Stimulated activated naive B cell treated with anti-CD40 and anti-IgM and Interleukin-4, amounts not matched to agents 10 μg/mL and 1 μg/mL and 100 μg/mL, for 72 hours (primary cell): ENCODE results near the gene CRTC2.
A peak's percentile ranks its signal among the peaks of the same experiment; 100 is the strongest.

ENCODE experiments used
- ATAC-seq, 2 donors: fragments of 150-1000 bp; cut with Tn5 transposase; replicated peaks; 2 replicates each; pipeline ENCODE4 v1.10.0; 2021; ENCODE audit warnings: moderate library complexity in 1 of 2
- DNase-seq: peaks from one replicate; pipeline ENCODE4 v3.0.0; 2021
- H3K27ac Mint-ChIP-seq: one replicate; pipeline ENCODE4 v1.8.0; 2022; ENCODE audit warnings: mild to moderate bottlenecking, mixed read lengths
- H3K27me3 Mint-ChIP-seq, 2 donors: one replicate each; pipeline ENCODE4 v1.8.0; 2022; ENCODE audit warnings: mixed read lengths in 2 of 2
- H3K36me3 Mint-ChIP-seq, 2 donors: one replicate each; pipeline ENCODE4 v1.8.0; 2022; ENCODE audit warnings: mixed read lengths in 2 of 2, mild to moderate bottlenecking in 1 of 2
- H3K4me1 Mint-ChIP-seq, 2 donors: one replicate each; pipeline ENCODE4 v1.8.0; 2022; ENCODE audit warnings: mixed read lengths in 2 of 2, mild to moderate bottlenecking in 1 of 2
- H3K4me3 Mint-ChIP-seq, 2 donors: one replicate each; pipeline ENCODE4 v1.8.0; 2022; ENCODE audit warnings: mild to moderate bottlenecking in 2 of 2, mixed read lengths in 2 of 2, moderate library complexity in 1 of 2
- H3K9me3 Mint-ChIP-seq, 2 donors: one replicate each; pipeline ENCODE4 v1.8.0; 2022; ENCODE audit warnings: mixed read lengths in 2 of 2, mild to moderate bottlenecking in 1 of 2

Gene CRTC2

DNA sequence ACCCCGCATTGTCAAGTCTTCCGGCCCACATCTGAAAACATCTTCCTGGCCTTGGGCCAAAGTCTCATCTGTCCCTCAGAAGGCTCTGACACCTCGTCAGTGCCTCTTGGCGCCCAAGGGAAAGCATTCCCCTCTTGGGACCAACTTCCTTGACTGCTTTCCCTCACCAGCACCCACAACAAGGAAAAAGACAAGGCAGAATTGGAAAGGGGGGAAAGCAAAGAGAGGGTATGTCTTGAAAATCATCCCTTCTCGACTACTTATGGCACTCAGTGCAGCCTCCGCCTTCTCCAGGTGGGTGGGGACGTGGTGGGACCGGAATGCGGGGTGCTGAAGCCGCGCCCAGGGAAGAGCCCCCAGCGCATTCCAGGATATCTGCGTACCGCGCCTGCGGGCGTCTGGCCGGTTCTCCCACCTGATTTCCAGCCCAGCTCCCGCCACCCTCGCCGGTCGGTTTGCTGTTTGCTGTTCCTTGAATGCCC lies 5.5 kb upstream of the CRTC2 start:
- Mint-ChIP-seq H3K4me3 (peak overlapping the region; percentile 85 to 90), H3K4me1 (peaks cover 50 to 71% of the 10 kb centered on the region in 2 donors), H3K27me3 (no peaks in the 10 kb centered on the region), H3K36me3 (peaks cover 16 to 46% of the 10 kb centered on the region in 2 donors), H3K9me3 (no peaks in the 10 kb centered on the region), H3K27ac (peak overlapping the region; percentile 91)
- ATAC-seq = peak; percentile 2 to 8
- DNase-seq = no peak

DNA sequence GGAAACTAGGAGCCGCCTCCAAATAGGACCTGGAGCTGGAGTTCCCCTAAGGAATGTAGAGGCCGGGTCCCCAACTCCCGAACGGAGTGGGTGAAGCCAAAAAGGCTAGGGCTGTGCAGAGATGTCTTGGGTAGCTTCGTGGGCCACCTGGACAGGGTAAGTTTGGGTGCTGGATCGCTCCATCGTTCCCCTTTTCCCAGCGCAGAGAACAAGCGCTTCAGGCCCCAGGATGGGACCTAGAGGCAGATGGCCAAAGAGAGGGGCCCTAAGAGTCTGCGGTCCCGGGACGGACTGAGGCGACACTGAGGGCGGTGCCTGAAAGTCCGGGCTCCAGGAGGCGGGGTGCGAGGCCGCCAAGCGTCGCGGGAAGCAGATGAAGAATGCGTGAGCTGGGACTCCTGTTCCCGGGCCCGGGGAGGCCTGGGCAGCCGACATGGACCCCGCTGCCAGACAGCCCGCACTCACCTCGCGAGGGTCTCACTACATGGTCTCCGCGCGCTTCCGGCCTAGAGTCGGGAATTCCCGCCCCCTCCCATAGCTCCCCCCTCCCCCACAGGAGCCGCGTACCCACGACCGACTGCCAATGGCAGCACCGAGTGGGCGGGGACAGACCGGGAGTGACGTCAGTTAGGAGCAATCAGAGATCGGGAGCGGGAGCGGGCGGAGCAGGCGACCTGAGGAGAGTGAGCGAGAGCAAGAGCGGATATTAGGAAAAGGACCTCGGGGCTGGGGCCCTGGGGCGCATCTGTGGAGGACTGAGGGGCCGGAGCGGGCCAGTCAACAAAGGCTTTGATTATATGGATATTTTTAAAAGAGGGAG lies 4.8 kb upstream of the CRTC2 start, which contains the start of gene SLC39A1:
Gene SLC39A1, minus strand, starts transcription at position 508 of the 820 bp plus-strand sequence. CDS start 822 bp downstream, outside the sequence.
- Mint-ChIP-seq H3K36me3 (peaks cover 20 to 52% of the 10 kb centered on the region in 2 donors), H3K9me3 (no peaks in the 10 kb centered on the region), H3K27me3 (no peaks in the 10 kb centered on the region), H3K4me1 (peaks cover 48 to 70% of the 10 kb centered on the region in 2 donors), H3K27ac (peak within 1 kb of the TSS; percentile 91), H3K4me3 (peak within 1 kb of the TSS; percentile 85 to 90)
- ATAC-seq = peak; percentile 46 to 56
- DNase-seq = peak; percentile 90

DNA sequence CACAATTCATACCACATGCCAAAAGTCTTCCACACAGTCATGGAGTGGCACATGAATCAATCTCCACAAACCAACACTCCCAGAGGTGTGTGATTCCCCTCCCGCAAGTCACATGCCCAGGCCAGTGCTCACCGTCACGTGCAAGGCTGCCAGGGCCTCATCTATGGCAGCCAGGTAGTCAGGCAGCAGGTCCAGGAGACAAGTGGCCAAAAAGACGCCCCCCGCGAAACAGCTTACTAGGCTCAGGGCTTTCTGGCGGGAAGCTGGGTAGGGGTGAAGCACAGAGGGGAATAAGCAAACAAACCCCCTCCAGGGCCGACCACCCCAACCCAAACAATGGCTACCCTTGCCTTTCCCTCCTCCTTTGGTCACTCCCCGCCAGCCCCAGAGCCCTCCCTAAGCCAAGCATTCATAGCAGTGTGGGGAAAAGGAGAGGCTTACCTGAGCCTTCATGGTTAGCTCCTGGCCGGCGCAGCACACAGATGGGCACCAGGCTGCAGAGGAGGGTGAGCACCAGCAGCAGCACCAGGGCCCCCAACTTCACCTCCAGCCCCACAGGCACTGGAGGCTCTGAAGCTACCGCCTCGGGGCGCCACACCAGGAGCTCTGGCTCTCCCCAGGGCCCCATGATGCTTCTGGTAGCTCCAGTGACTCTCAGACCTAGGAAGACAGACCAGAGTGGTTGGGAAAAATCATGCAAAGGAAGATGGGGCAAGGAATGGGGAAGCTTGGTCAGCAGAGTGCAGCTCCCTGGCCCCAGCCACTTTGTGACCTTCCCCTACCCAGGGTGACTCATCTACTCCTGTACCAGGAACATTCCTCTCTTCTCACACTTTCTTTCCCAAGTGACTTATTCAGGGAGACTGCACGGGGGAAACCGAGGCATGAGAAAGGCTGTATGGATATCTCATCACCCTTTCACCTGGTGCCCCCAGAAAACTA lies 3.9 kb upstream of the CRTC2 start:
- peaks cover 42 to 69% of the 10 kb centered on the region in 2 donors for H3K4me1 Mint-ChIP-seq
- H3K27ac Mint-ChIP-seq = peak overlapping the region; percentile 91
- no peaks in the 10 kb centered on the region for H3K27me3 Mint-ChIP-seq
- DNase-seq (no peak), ATAC-seq (no peak)
- peak overlapping the region; percentile 85 to 90 for H3K4me3 Mint-ChIP-seq
- peaks cover 27 to 61% of the 10 kb centered on the region in 2 donors for H3K36me3 Mint-ChIP-seq
- H3K9me3 Mint-ChIP-seq = no peaks in the 10 kb centered on the region

DNA sequence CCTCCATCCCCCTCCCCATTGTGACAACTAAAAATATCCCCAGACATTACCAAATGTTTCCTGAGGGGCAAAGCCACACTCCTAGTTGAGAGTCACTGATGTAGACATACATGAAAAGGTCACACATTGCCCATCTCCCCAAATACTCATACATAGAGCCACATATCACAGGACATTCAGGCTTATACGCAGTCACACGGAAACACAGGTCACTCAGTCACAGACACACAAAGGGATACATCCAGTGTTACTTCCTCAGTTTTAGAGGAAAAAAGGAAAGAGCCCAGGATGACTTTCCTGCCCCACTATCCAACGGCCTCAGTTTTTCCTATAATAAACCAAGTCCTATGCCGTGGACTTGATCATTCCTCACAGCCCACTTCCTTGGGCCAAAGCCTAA lies 3.0 kb upstream of the CRTC2 start:
- DNase-seq (no peak), ATAC-seq (no peak)
- H3K27me3 Mint-ChIP-seq = no peaks in the 10 kb centered on the region
- H3K4me1 Mint-ChIP-seq = peaks cover 47 to 71% of the 10 kb centered on the region in 2 donors
- peaks cover 29 to 69% of the 10 kb centered on the region in 2 donors for H3K36me3 Mint-ChIP-seq
- peak overlapping the region; percentile 91 for H3K27ac Mint-ChIP-seq
- peak overlapping the region; percentile 85 to 90 for H3K4me3 Mint-ChIP-seq
- H3K9me3 Mint-ChIP-seq = no peaks in the 10 kb centered on the region

DNA sequence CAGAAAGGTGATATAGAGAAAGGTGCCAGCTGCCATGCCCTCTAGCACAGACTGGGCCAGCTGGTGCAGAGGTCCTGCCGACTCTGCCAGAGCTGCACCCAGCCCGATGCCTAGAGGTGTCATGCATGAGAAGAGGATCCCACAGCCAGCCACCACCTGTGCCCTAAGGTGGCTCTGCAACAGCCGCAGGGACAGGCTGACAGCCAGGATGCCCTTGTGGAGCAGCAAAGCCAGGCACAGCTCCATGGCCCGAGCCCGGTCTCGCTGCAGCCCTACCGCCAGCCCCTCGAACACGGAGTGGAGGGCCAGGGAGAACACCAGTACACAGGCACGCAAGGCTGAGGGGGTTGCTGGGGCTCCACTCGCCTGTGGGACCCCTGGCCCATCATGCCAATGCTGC lies 1.8 kb upstream of the CRTC2 start:
- ATAC-seq (no peak), DNase-seq (no peak)
- no peaks in the 10 kb centered on the region for H3K27me3 Mint-ChIP-seq
- peaks cover 47 to 72% of the 10 kb centered on the region in 2 donors for H3K4me1 Mint-ChIP-seq
- peaks cover 26 to 62% of the 10 kb centered on the region in 2 donors for H3K36me3 Mint-ChIP-seq
- peak overlapping the region; percentile 3 for H3K27ac Mint-ChIP-seq
- no peaks in the 10 kb centered on the region for H3K9me3 Mint-ChIP-seq
- H3K4me3 Mint-ChIP-seq = no peak overlapping the region

DNA sequence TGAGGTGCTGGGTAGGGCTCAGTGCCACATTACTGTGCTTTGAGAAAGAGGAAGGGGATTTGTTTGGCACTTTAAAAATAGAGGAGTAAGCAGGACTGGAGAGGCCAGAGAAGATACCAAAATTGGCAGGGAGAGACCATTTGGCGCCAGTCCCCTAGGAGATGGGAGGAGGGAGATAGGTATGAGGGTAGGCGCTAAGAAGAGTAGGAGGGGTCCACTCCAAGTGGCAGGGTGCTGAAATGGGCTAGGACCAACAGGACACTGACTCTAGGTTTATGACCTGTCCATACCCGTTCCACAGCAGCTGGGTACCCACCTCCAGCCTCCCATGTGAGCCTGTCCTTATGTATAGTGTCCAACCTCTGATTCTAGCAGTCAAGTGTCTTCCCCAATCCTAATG lies 1.0 kb upstream of the CRTC2 start:
- no peak for DNase-seq
- H3K4me1 Mint-ChIP-seq = peaks cover 50 to 71% of the 10 kb centered on the region in 2 donors
- no peaks in the 10 kb centered on the region for H3K27me3 Mint-ChIP-seq
- ATAC-seq = no peak
- peak overlapping the region in 1 of 2 donors; percentile 34 for H3K4me3 Mint-ChIP-seq
- peak overlapping the region; percentile 27 for H3K27ac Mint-ChIP-seq
- H3K36me3 Mint-ChIP-seq = peaks cover 27 to 65% of the 10 kb centered on the region in 2 donors
- no peaks in the 10 kb centered on the region for H3K9me3 Mint-ChIP-seq

DNA sequence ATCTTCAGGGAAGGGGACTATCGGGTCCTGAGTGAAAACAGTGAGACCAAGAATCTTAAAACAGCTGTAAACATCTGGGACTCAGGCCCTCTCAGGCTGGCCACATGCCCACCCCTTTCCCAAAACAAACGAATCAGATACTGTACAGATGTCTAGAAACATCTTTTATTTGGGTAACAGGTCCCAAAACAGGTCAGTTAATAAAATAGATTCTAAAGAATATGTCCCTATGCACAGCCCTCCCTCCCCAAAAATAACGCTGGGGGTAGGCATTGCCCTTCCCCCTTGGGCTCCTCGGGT lies 499 bp upstream of the CRTC2 start:
- Mint-ChIP-seq H3K4me1 (peaks cover 56 to 72% of the 10 kb centered on the region in 2 donors), H3K9me3 (no peaks in the 10 kb centered on the region), H3K27me3 (no peaks in the 10 kb centered on the region), H3K27ac (peak overlapping the region; percentile 27), H3K36me3 (peaks cover 33 to 70% of the 10 kb centered on the region in 2 donors), H3K4me3 (peak overlapping the region; percentile 96 to 97)
- ATAC-seq (no peak), DNase-seq (no peak)

DNA sequence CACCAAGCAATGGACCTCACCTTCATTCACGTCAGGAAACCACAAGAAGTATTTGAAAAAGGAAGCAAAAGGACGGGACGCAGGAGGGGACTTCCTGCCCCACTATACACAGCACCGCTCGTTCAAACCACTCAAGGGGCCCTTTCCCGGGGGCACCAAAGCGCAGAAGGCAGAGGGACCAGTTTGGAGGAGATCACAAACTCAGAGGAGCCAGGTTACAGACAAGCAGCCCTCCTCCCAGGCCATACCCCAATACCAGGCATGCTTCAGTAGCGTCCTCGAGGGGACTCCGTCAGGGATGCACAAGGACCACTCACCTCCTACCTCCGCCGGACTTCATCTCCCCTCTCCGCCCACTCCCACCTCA lies 685 bp downstream of the CRTC2 start:
- Mint-ChIP-seq H3K9me3 (no peaks in the 10 kb centered on the region), H3K27me3 (no peaks in the 10 kb centered on the region), H3K27ac (peak overlapping the region; percentile 98), H3K4me1 (peaks cover 55 to 79% of the 10 kb centered on the region in 2 donors), H3K36me3 (peaks cover 36 to 71% of the 10 kb centered on the region in 2 donors), H3K4me3 (peak overlapping the region; percentile 96 to 97)
- ATAC-seq = peak; percentile 54 to 55
- DNase-seq = peak; percentile 54

DNA sequence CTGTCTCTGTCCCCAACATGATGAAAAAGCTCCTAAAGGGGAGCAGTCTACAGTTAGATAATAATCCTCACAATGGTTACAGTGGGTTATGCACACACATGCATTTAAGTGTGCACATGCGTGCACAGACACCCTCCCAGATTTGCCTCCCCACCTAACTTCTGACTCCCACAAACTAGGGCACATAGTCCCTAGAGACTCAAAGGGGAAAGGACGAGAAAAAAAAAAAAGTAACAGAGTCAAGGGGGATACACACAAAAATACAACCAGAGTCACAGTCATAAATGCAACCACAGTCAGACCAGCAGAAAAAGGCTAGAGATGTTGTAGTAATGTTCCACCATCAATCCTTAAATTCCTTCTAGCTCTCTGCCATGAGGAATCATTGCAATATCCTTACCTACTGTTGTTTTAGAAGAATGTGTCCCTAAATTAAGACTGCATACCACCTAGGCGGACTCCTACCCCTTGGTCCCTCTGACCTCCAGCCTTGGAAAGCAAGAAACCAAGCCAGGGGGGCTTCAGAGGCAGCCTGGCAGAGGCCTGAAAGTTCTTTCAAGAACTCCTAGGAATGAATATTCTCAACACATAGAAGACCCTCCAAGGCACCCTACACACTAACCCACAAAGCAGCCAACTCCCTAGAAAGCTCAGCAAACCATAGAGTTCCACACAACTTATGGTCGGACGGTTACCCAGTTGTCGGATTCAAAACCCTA lies 1.3 kb downstream of the CRTC2 start:
- Mint-ChIP-seq H3K27me3 (no peaks in the 10 kb centered on the region), H3K4me3 (peak overlapping the region; percentile 96 to 97), H3K4me1 (peaks cover 53 to 78% of the 10 kb centered on the region in 2 donors), H3K36me3 (peaks cover 36 to 70% of the 10 kb centered on the region in 2 donors), H3K9me3 (no peaks in the 10 kb centered on the region), H3K27ac (peak overlapping the region; percentile 98)
- ATAC-seq (peak in 1 of 2 donors; percentile 2), DNase-seq (no peak)

DNA sequence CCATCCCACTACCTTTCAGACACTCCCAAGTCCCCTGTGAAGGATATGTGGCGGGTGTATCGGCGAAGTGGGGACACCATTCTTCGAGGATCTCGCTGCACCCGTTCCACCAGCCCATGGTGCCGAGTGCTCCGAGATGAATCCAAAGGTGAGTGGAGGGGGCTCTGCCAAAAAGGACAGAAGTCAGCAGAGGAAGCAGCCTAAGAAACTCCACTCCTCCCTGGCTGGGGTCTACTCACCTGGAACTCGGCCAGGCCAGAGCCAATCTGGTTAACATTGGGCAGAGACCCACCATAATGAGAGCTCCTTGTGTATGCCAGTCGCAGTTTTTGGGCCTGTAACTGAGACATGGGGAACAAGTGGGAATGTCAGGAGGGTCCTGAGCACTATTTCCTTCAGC lies 3.6 kb downstream of the CRTC2 start:
- no peak for DNase-seq
- Mint-ChIP-seq H3K4me1 (peaks cover 60 to 84% of the 10 kb centered on the region in 2 donors), H3K36me3 (peaks cover 52 to 73% of the 10 kb centered on the region in 2 donors), H3K4me3 (peak overlapping the region in 1 of 2 donors; percentile 7), H3K27ac (no peak overlapping the region), H3K27me3 (no peaks in the 10 kb centered on the region), H3K9me3 (no peaks in the 10 kb centered on the region)
- ATAC-seq = no peak

DNA sequence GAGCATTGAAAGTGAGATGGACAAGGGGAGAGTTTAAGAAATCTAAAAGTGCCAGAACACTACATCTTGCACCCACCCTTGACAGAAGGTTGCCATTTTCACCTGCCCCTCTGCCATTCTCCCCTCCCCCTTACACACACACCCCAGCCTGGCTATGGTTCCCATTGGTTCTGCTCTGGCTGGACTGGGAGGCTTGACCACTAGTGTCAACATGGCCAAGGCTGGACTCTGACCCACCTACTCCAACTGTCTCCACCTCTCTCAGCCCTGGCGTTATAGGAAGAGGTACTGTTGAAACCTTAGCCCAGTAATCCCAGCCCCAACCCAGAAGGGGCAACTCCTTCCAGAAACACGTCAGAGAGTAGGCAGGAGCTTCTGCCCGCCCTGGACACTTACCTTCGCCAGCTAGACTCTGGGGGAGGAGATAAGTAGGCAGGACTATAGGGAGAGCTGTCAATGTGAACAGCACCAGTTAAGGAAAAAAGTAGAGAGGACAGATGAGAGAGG lies 4.5 kb downstream of the CRTC2 start:
- H3K27me3 Mint-ChIP-seq = no peaks in the 10 kb centered on the region
- peaks cover 57 to 72% of the 10 kb centered on the region in 2 donors for H3K36me3 Mint-ChIP-seq
- DNase-seq (no peak), ATAC-seq (no peak)
- H3K9me3 Mint-ChIP-seq = no peaks in the 10 kb centered on the region
- peaks cover 57 to 82% of the 10 kb centered on the region in 2 donors for H3K4me1 Mint-ChIP-seq
- peak overlapping the region; percentile 7 to 33 for H3K4me3 Mint-ChIP-seq
- H3K27ac Mint-ChIP-seq = peak overlapping the region; percentile 60

DNA sequence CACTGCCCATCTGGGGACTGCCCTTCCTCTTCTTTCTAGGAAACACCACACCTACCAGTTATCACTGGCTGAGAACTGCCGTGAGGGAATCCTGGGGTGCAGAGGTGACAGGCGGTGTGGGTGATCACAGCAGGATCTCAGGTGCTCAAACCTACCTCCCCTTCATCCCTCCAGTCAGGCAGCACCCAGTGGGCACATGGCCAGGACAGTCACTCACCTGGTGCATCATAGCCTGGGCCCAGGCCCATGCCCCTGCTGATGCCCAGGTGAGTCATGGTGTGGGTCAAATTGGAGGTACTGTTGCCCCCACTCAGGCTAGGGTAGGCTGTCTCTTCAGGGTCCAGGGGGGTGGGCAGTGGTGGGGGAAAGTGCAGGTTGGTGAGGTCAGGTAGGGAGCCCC lies 6.6 kb downstream of the CRTC2 start:
- H3K27ac Mint-ChIP-seq = peak overlapping the region; percentile 48
- H3K9me3 Mint-ChIP-seq = no peaks in the 10 kb centered on the region
- DNase-seq = no peak
- H3K4me3 Mint-ChIP-seq = no peak overlapping the region
- no peaks in the 10 kb centered on the region for H3K27me3 Mint-ChIP-seq
- peaks cover 70 to 87% of the 10 kb centered on the region in 2 donors for H3K4me1 Mint-ChIP-seq
- ATAC-seq = no peak
- peaks cover 53 to 72% of the 10 kb centered on the region in 2 donors for H3K36me3 Mint-ChIP-seq

DNA sequence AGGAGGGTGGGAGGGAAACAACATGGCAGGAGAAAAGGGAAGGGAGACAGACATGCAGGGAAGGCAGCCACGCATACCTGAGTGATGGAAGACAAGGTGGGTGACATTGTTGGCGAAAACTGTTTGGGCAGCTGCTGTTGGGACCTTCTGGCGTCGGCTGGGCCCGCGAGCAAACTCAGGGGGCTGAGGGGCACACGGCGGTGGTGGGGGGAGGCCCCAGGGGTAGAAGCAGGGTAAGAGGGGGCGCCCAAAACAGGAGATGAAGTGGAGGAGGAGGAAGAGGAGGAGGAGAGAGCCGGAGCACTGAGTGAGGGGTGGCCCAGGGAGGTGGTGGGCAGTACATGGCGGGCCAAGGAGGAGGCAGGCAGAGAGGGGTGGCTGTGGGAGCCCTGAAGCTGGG lies 7.2 kb downstream of the CRTC2 start:
- peaks cover 66 to 84% of the 10 kb centered on the region in 2 donors for H3K4me1 Mint-ChIP-seq
- H3K36me3 Mint-ChIP-seq = peaks cover 55 to 70% of the 10 kb centered on the region in 2 donors
- H3K9me3 Mint-ChIP-seq = no peaks in the 10 kb centered on the region
- DNase-seq (no peak), ATAC-seq (no peak)
- peak overlapping the region; percentile 74 for H3K27ac Mint-ChIP-seq
- H3K27me3 Mint-ChIP-seq = no peaks in the 10 kb centered on the region
- H3K4me3 Mint-ChIP-seq = no peak overlapping the region
